OCI-LY7 (cell line): ENCODE measurements around the gene ARIH2.

ENCODE experiments used
- EZH2phosphoT487 ChIP-seq: fragments of 200-600 bp; sonication (generic); IDR thresholded peaks from 2 replicates; pipeline ENCODE4 v1.6.1; 2018; ENCODE audit warnings: low read depth, borderline replicate concordance, mild to moderate bottlenecking, mixed run types, antibody characterized with exemption, low read length, moderate library complexity, mixed read lengths
- TF ChIP-seq, protein P1 (sequence below): fragments of 200-600 bp; sonication (generic); conservative IDR thresholded peaks from 2 replicates; pipeline ENCODE4 v1.5.1; 2014; ENCODE audit warnings: mild to moderate bottlenecking, antibody characterized with exemption, low read length, moderate library complexity, mixed read lengths

- TF ChIP-seq, protein P1, sequence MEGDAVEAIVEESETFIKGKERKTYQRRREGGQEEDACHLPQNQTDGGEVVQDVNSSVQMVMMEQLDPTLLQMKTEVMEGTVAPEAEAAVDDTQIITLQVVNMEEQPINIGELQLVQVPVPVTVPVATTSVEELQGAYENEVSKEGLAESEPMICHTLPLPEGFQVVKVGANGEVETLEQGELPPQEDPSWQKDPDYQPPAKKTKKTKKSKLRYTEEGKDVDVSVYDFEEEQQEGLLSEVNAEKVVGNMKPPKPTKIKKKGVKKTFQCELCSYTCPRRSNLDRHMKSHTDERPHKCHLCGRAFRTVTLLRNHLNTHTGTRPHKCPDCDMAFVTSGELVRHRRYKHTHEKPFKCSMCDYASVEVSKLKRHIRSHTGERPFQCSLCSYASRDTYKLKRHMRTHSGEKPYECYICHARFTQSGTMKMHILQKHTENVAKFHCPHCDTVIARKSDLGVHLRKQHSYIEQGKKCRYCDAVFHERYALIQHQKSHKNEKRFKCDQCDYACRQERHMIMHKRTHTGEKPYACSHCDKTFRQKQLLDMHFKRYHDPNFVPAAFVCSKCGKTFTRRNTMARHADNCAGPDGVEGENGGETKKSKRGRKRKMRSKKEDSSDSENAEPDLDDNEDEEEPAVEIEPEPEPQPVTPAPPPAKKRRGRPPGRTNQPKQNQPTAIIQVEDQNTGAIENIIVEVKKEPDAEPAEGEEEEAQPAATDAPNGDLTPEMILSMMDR, result no peak
- TF ChIP-seq EZH2phosphoT487, result no peak
Observed at GRCh38 chr3:48945432-48945831, 26.8 kb downstream of the ARIH2 start.
